MCF 10A (cell line): ENCODE results near the gene CRTAC1. TPM values are rescaled to one million over a fixed set of nuclear protein-coding genes. Genes with fewer than 3 reads are reported as not detected.

ENCODE experiments used
- BruUV-seq: library from RNA; stranded (reverse); fragments of 400-500 nt; replicated peaks from 2 replicates; lab custom pipeline; 2021; lab: Mats Ljungman, UMichigan
- CTCF ChIA-PET: fragments of 300-600 bp; sonication (Branson Sonifier 250); formaldehyde crosslinking; extraction: SDS; loops from one replicate; lab custom pipeline; 2021; ENCODE audit warnings: antibody characterized with exemption, inconsistent platforms; lab: Yijun Ruan, JAX
- POLR2A ChIA-PET: fragments of 300-600, 350-650 bp; sonication (Branson Sonifier 250); formaldehyde crosslinking; extraction: SDS; loops from one replicate; lab custom pipeline; 2020; ENCODE audit warnings: antibody characterized with exemption, inconsistent platforms; lab: Yijun Ruan, JAX
- DNase-seq: peaks from one replicate; pipeline ENCODE4 v3.0.0-alpha.2; 2018; ENCODE audit not compliant: unreplicated experiment
- H3K27ac Mint-ChIP-seq: one replicate; pipeline ENCODE4 v1.8.0; 2022; ENCODE audit warnings: mild to moderate bottlenecking, low read depth, mixed read lengths; ENCODE audit not compliant: unreplicated experiment
- H3K27me3 Mint-ChIP-seq: one replicate; pipeline ENCODE4 v1.8.0; 2022; ENCODE audit warnings: mixed read lengths; ENCODE audit not compliant: insufficient read depth, unreplicated experiment
- H3K36me3 Mint-ChIP-seq: one replicate; pipeline ENCODE4 v1.8.0; 2022; ENCODE audit warnings: mild to moderate bottlenecking, moderate library complexity, mixed read lengths; ENCODE audit not compliant: insufficient read depth, unreplicated experiment
- H3K4me1 Mint-ChIP-seq: one replicate; pipeline ENCODE4 v1.8.0; 2022; ENCODE audit warnings: mixed read lengths; ENCODE audit not compliant: insufficient read depth, unreplicated experiment
- H3K4me3 Mint-ChIP-seq: one replicate; pipeline ENCODE4 v1.8.0; 2022; ENCODE audit warnings: mild to moderate bottlenecking, moderate library complexity, mixed read lengths; ENCODE audit not compliant: unreplicated experiment
- H3K9me3 Mint-ChIP-seq: one replicate; pipeline ENCODE4 v1.8.0; 2022; ENCODE audit warnings: mixed read lengths; ENCODE audit not compliant: unreplicated experiment
- intact Hi-C: fragments of 100-400 bp; cut with micrococcal nuclease; formaldehyde crosslinking; loops from 2 replicates; pipeline ENCODE4 v1.14.1; 2022
- total RNA-seq: library from RNA; stranded (reverse); gene quantifications from 2 replicates; pipeline ENCODE4 v1.2.3, GENCODE V29; 2022
- TF ChIP-seq, protein P1 (sequence below): fragments of 200-600 bp; IDR thresholded peaks from one replicate; pipeline ENCODE4 v1.8.0; 2022; ENCODE audit warnings: antibody characterized with exemption, mild to moderate bottlenecking; ENCODE audit not compliant: unreplicated experiment

CRTAC1 gene
- total RNA-seq, 1 experiment from 2014 or later = not detected

- TF ChIP-seq, protein P1, sequence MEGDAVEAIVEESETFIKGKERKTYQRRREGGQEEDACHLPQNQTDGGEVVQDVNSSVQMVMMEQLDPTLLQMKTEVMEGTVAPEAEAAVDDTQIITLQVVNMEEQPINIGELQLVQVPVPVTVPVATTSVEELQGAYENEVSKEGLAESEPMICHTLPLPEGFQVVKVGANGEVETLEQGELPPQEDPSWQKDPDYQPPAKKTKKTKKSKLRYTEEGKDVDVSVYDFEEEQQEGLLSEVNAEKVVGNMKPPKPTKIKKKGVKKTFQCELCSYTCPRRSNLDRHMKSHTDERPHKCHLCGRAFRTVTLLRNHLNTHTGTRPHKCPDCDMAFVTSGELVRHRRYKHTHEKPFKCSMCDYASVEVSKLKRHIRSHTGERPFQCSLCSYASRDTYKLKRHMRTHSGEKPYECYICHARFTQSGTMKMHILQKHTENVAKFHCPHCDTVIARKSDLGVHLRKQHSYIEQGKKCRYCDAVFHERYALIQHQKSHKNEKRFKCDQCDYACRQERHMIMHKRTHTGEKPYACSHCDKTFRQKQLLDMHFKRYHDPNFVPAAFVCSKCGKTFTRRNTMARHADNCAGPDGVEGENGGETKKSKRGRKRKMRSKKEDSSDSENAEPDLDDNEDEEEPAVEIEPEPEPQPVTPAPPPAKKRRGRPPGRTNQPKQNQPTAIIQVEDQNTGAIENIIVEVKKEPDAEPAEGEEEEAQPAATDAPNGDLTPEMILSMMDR = no peak
- DNase-seq = no peak
- CTCF ChIA-PET = interaction anchor here (0.5 to 18.1 kb wide), 6 partner anchors 41 to 449 kb away, joined by 3 to 422 read pairs (median 4); no protein-coding TSS in a partner anchor
- POLR2A ChIA-PET = no interaction called here
- Mint-ChIP-seq H3K4me1 (no peaks in the 10 kb centered on the region), H3K27ac (no peak overlapping the region), H3K27me3 (no peaks in the 10 kb centered on the region), H3K36me3 (no peaks in the 10 kb centered on the region), H3K9me3 (no peaks in the 10 kb centered on the region), H3K4me3 (no peak overlapping the region)
- intact Hi-C loops = no loop called here
- no TSS peak for BruUV-seq
Measured at GRCh38 chr10:97874332-97874731, 156.1 kb downstream of the CRTAC1 start.

DNA sequence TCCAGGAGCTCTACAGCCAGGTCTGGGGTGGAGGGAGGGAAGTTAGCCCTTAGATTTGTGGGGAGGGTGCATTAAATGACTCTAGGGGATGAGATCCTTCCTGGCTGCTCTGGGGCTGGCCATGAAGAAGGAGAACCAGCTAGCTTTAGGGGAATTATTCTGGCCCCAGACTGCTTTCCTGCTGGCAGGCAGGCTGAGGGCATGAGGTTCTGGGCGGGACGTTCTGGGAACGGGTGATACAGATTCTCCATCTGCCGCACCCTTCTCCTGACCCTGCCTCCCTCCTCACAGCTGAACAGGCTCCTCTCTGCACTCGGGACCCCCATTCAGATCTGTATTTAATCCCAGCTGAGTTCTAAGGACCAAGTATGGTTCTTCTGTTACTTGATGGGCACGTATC, 156.9 kb downstream of the CRTAC1 start:
- Mint-ChIP-seq H3K4me1 (no peaks in the 10 kb centered on the region), H3K36me3 (no peaks in the 10 kb centered on the region), H3K4me3 (no peak overlapping the region), H3K27me3 (no peaks in the 10 kb centered on the region), H3K27ac (no peak overlapping the region), H3K9me3 (no peaks in the 10 kb centered on the region)
- intact Hi-C loops = no loop called here
- ChIA-PET POLR2A (no interaction called here), CTCF (interaction anchor here (0.5 to 18.1 kb wide), 7 partner anchors 37 to 1594 kb away, joined by 3 to 422 read pairs (median 3); no protein-coding TSS in a partner anchor)
- no TSS peak for BruUV-seq
- no peak for DNase-seq
- TF ChIP-seq, protein P1 = no peak

GRCh38 chr10:97870990-97871389, 159.4 kb downstream of the CRTAC1 start:
- BruUV-seq = no TSS peak
- TF ChIP-seq, protein P1 = no peak
- DNase-seq = no peak
- no peaks in the 10 kb centered on the region for H3K36me3 Mint-ChIP-seq
- H3K4me1 Mint-ChIP-seq = no peaks in the 10 kb centered on the region
- intact Hi-C loops = no loop called here
- no peak overlapping the region for H3K27ac Mint-ChIP-seq
- ChIA-PET CTCF (interaction anchor here (1.0 to 18.1 kb wide), 9 partner anchors 10 to 171 kb away, joined by 4 to 422 read pairs (median 20); no protein-coding TSS in a partner anchor), POLR2A (no interaction called here)
- H3K9me3 Mint-ChIP-seq = no peaks in the 10 kb centered on the region
- H3K27me3 Mint-ChIP-seq = no peaks in the 10 kb centered on the region
- no peak overlapping the region for H3K4me3 Mint-ChIP-seq

- intact Hi-C loops = loop anchor here (1.0 kb wide), 2 partner anchors 77 to 110 kb away; no protein-coding TSS in a partner anchor
- BruUV-seq = no TSS peak
- Mint-ChIP-seq H3K4me1 (no peaks in the 10 kb centered on the region), H3K27ac (no peak overlapping the region), H3K27me3 (no peaks in the 10 kb centered on the region), H3K36me3 (no peaks in the 10 kb centered on the region), H3K9me3 (no peaks in the 10 kb centered on the region), H3K4me3 (no peak overlapping the region)
- TF ChIP-seq, protein P1 = peak; percentile 83
- CTCF ChIA-PET = interaction anchor here (0.6 to 18.1 kb wide), 50 partner anchors 9 to 1379 kb away, joined by 3 to 422 read pairs (median 5); no protein-coding TSS in a partner anchor
- DNase-seq = peak; percentile 93
- POLR2A ChIA-PET = interaction anchor here (0.9 to 1.4 kb wide), 3 partner anchors 8 to 132 kb away, joined by 3 to 5 read pairs (median 3); partner anchors contain the start of gene ZFYVE27
Measured at GRCh38 chr10:97869091-97870042, 161.1 kb downstream of the CRTAC1 start.
